GM18867 (cell line): ENCODE measurements around the gene TAS2R41.
A peak's percentile ranks its signal among the peaks of the same experiment; 100 is the strongest.

Experiments used
- ATAC-seq: cut with Tn5 transposase; IDR thresholded peaks from one replicate; pipeline ENCODE4 v1.9.1; 2021; ENCODE audit warnings: mild to moderate bottlenecking, moderate library complexity; ENCODE audit not compliant: unreplicated experiment

TAS2R41 gene, protein sequence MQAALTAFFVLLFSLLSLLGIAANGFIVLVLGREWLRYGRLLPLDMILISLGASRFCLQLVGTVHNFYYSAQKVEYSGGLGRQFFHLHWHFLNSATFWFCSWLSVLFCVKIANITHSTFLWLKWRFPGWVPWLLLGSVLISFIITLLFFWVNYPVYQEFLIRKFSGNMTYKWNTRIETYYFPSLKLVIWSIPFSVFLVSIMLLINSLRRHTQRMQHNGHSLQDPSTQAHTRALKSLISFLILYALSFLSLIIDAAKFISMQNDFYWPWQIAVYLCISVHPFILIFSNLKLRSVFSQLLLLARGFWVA

DNA sequence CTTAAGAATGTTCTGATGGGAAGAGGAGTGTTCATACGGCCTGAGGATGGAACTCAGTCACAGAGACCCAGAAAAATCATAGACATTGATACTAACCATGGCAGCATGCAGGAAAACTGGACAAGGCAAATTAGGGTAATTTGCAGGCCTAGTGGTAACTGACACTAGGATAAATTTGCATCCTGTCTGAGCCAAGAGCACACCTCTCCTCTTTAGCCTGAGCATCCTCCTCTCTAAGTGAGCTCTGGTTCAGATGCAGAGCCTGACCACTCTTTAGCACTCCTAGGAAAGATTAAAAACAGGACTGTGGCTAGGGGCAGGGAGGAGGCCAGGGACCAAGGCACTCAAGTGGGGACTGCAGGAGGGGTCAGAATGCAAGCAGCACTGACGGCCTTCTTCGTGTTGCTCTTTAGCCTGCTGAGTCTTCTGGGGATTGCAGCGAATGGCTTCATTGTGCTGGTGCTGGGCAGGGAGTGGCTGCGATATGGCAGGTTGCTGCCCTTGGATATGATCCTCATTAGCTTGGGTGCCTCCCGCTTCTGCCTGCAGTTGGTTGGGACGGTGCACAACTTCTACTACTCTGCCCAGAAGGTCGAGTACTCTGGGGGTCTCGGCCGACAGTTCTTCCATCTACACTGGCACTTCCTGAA is at the start of gene TAS2R41:
Gene TAS2R41 (plus strand): TSS at position 373 of the 650 bp plus-strand sequence. CDS start 0 bp downstream, at position 373.
- ATAC-seq, result no peak

- ATAC-seq, result no peak
Measured at GRCh38 chr7:143429770-143430698, 47.6 kb upstream of the TAS2R41 start.

DNA sequence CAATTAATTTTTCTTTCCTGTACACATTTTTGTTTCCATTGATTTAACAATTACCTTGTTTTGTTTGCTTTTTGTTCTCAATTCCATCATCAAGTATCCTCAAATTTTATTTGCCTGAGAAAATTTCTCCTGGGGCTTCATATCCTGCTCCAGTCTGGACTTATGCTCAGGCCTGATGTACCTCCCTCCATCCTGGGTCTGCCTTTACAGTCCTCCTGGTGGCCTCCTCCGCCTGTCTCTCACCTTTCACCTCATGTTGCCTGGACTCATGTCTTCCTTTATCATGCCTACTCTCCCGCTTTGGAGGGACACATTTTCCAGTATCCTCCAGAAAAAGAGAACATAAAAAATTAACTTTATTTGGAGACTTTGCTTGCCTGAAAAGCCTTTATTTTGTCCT is 46.6 kb upstream of the TAS2R41 start:
- ATAC-seq, result no peak

GRCh38 chr7:143433759-143434158 is 43.9 kb upstream of the TAS2R41 start:
- ATAC-seq, result no peak

GRCh38 chr7:143434660-143435059 is 43.0 kb upstream of the TAS2R41 start:
- ATAC-seq, result no peak

GRCh38 chr7:143435266-143435665 is 42.4 kb upstream of the TAS2R41 start:
- ATAC-seq, result no peak

GRCh38 chr7:143436325-143436946 is 41.2 kb upstream of the TAS2R41 start:
- peak; percentile 92 for ATAC-seq

DNA sequence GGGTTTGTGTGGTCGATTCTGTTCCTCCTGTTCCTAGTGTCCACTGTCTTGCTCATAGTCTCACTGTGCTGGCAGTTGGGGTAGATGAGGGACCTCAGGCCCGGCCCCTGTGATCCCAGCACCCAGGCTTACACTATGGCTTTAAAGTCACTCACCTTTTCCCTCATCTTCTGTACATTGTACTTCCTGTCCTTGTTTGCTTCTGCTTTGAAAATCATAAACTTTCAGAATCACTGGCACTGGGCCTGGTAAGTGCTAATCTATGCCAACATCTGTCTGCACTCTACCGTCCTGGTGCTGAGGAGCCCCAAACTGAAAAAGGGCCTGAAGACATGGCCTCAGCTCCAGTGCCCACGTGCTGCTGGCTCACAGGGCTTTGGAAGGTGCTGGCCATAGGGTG is 40.1 kb upstream of the TAS2R41 start:
- peak; percentile 52 for ATAC-seq

GRCh38 chr7:143439866-143440265 is 37.8 kb upstream of the TAS2R41 start:
- ATAC-seq, result no peak

- no peak for ATAC-seq
Measured at GRCh38 chr7:143443153-143443552, 34.5 kb upstream of the TAS2R41 start, which contains the start of gene TAS2R60. Gene TAS2R60, plus strand, starts transcription at chr7:143443453. Its CDS starts 0 bp downstream, at chr7:143443453.

- no peak for ATAC-seq
Measured at GRCh38 chr7:143444063-143444782, 33.5 kb upstream of the TAS2R41 start.

- ATAC-seq, result no peak
Measured at GRCh38 chr7:143444785-143445184, 32.9 kb upstream of the TAS2R41 start.

- ATAC-seq, result no peak
Measured at GRCh38 chr7:143447466-143447865, 30.2 kb upstream of the TAS2R41 start.

DNA sequence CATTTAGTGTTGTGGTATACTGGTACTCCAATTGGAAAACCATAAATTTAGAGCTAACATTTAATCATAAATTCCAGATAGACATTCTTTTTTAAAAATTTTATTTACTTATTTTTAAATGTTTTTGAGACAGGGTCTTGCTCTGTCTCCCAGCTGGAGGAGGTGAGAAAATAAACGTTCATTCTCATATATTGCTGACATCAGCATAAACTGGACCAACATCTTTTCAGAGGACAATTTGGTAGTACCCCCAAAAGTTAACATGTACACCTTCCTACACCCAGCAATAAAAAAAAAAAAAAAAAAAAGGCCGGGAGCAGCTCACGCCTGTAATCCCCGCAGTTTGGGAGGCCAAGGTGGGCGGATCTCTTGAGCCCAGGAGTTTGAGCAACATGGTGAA is 29.2 kb upstream of the TAS2R41 start:
- no peak for ATAC-seq

DNA sequence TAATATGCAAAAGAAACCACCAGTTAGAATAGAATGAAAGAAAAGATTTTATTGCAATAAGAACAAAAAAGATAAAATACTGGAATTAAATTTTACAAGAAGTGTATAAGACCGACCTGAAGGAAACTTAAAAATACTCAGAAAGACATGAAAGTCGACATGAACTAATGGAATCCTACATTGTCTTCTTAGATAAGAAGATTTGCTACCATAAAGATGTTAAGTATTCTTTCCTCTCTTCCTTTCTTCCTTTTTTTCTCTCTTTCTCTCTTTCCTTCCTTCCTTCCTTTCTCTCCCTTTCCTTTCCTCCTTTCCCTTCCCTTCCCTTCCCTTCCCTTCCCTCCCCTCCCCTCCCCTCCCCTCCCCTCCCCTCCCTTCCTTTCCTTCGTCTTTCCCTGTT is 27.9 kb upstream of the TAS2R41 start:
- ATAC-seq, result no peak

GRCh38 chr7:143451122-143451521 is 26.6 kb upstream of the TAS2R41 start:
- ATAC-seq, result no peak

- ATAC-seq, result no peak
Measured at GRCh38 chr7:143451746-143452145, 25.9 kb upstream of the TAS2R41 start.

- no peak for ATAC-seq
Measured at GRCh38 chr7:143452495-143452894, 25.2 kb upstream of the TAS2R41 start.

DNA sequence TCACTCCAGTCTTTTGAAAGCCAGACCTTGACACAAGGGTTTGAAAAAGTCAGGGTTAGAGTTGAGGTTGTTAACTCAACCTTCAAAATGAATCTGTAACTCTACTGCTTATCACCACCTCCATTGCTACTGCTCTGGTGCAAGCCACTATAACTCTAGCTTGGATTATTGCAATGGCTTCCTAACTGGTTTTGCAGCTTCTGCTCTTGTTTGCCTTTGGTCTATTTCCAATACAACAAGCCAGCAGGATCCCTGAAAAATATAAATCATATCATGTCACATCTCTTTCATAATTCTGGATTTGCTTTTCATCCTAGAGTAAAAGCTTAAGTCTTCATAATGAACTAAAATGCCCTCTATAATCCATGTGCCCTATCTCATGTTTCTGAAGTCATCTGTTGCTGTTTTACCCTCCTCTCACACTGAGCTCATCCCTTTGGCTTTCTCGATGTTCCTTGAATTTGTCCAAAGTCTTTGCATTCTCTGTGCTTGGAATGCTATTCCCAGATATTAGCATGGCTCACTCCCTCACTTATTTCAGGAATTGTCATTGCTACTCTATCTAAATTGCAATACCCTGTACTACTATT is 23.5 kb upstream of the TAS2R41 start:
- ATAC-seq, result no peak

- peak; percentile 58 for ATAC-seq
Measured at GRCh38 chr7:143455491-143455890, 22.2 kb upstream of the TAS2R41 start.
